H1 (cell line): ENCODE results near the gene NR0B2. TPM values are rescaled to one million over a fixed set of nuclear protein-coding genes. Genes with fewer than 3 reads are reported as not detected.

Experiments used
- CTCF ChIA-PET: fragments of 300-600 bp; sonication (Branson Sonifier 250); formaldehyde crosslinking; loops from one replicate; lab custom pipeline; 2021; ENCODE audit not compliant: partially characterized antibody; lab: Charles Lee
- POLR2A ChIA-PET: fragments of 300-600 bp; sonication (Branson Sonifier 250); formaldehyde crosslinking; loops from one replicate; lab custom pipeline; 2021; ENCODE audit warnings: inconsistent platforms; ENCODE audit not compliant: partially characterized antibody; lab: Charles Lee
- DNase-seq, 2 experiments: peaks; one replicate each; pipeline versions ENCODE4 v3.0.0 to v3.0.0-alpha.2; 2010 to 2022; ENCODE audit warnings: low spot score in 2 of 2, low read depth in 1 of 2, mixed read lengths in 1 of 2
- FAIRE-seq: peaks from 2 replicates; lab custom pipeline; 2011; peaks lifted over from hg19 to GRCh38; lab: Jason Lieb, UNC
- H2AFZ ChIP-seq: 2 replicates; pipeline ENCODE4 v1.8.1; 2012; ENCODE audit warnings: low read length, inconsistent platforms
- H2AK5ac ChIP-seq: 2 replicates; pipeline ENCODE4 v1.6.1; 2013; ENCODE audit warnings: low read depth, low read length
- H2BK120ac ChIP-seq: replicated peaks from 2 replicates; pipeline ENCODE3; 2013; ENCODE audit warnings: low read depth, low read length, inconsistent platforms
- H2BK12ac ChIP-seq: 2 replicates; pipeline ENCODE4 v1.6.1; 2013; ENCODE audit warnings: low read depth, low read length
- H2BK15ac ChIP-seq: 2 replicates; pipeline ENCODE4 v1.6.1; 2013; ENCODE audit warnings: low read length
- H2BK20ac ChIP-seq: 2 replicates; pipeline ENCODE4 v1.6.1; 2013; ENCODE audit warnings: low read length
- H2BK5ac ChIP-seq: 2 replicates; pipeline ENCODE4 v1.6.1; 2013; ENCODE audit warnings: low read depth, low read length
- H3K14ac ChIP-seq: 2 replicates; pipeline ENCODE4 v1.6.1; 2013; ENCODE audit warnings: inconsistent platforms; ENCODE audit not compliant: insufficient read length
- H3K18ac ChIP-seq: 2 replicates; pipeline ENCODE4 v1.6.1; 2013; ENCODE audit warnings: low read length; ENCODE audit errors: extremely low read depth
- H3K23ac ChIP-seq: 2 replicates; pipeline ENCODE4 v1.6.1; 2013; ENCODE audit warnings: inconsistent platforms; ENCODE audit not compliant: insufficient read length
- H3K23me2 ChIP-seq: 2 replicates; pipeline ENCODE4 v1.6.1; 2013; ENCODE audit warnings: low read depth, low read length
- H3K27ac ChIP-seq: 2 replicates; pipeline ENCODE4 v1.6.1; 2011; ENCODE audit warnings: low read depth, low read length, inconsistent platforms
- H3K27me3 ChIP-seq, 4 experiments: replicated peaks in 1 of 4; 1 replicate in 1 of 4; 2 replicates in 3 of 4; pipeline versions ENCODE4 v1.6.1 to v1.8.1; 2011 to 2013; ENCODE audit warnings: low read length in 3 of 4, mild to moderate bottlenecking in 3 of 4, inconsistent platforms in 2 of 4, mixed read lengths in 2 of 4, moderate library complexity in 1 of 4; ENCODE audit not compliant: control insufficient read depth in 3 of 4, insufficient read depth in 3 of 4; ENCODE audit errors: extremely low read depth in 1 of 4
- H3K36me3 ChIP-seq, 4 experiments: 2 replicates each; pipeline versions ENCODE4 v1.6.1 to v1.8.1; 2011 to 2013; ENCODE audit warnings: mild to moderate bottlenecking in 4 of 4, low read length in 3 of 4, moderate library complexity in 2 of 4, control low read depth in 1 of 4, inconsistent platforms in 1 of 4; ENCODE audit not compliant: insufficient read depth in 4 of 4, control insufficient read depth in 2 of 4
- H3K4ac ChIP-seq: replicated peaks from 2 replicates; pipeline ENCODE3; 2013; ENCODE audit warnings: low read length, low read depth, mixed read lengths, inconsistent platforms; ENCODE audit not compliant: insufficient read length
- H3K4me1 ChIP-seq, 4 experiments: replicated peaks in 1 of 4; 1 replicate in 1 of 4; 2 replicates in 3 of 4; pipeline versions ENCODE4 v1.6.1 to v1.8.1; 2011 to 2013; ENCODE audit warnings: low read length in 3 of 4, inconsistent platforms in 2 of 4, mixed read lengths in 1 of 4; ENCODE audit not compliant: insufficient read depth in 4 of 4, control insufficient read depth in 3 of 4
- H3K4me2 ChIP-seq, 2 experiments: 2 replicates each; pipeline versions ENCODE4 v1.6.1 to v1.8.1; 2011 to 2013; ENCODE audit warnings: low read depth in 2 of 2, low read length in 2 of 2, control low read depth in 1 of 2, inconsistent platforms in 1 of 2, mild to moderate bottlenecking in 1 of 2; ENCODE audit not compliant: insufficient read depth in 1 of 2
- H3K4me3 ChIP-seq, 4 experiments: fragments of 200-600, 300-600 bp in 1 of 4; sonication (generic), shearing (Covaris generic), sonication (Bioruptor Twin) in 1 of 4; 2 replicates each; pipeline versions ENCODE4 v1.5.1 to v1.8.1; 2011 to 2016; ENCODE audit warnings: low read length in 4 of 4, low read depth in 3 of 4, control low read depth in 2 of 4, inconsistent platforms in 2 of 4, mild to moderate bottlenecking in 2 of 4, mixed read lengths in 1 of 4, moderate library complexity in 1 of 4; ENCODE audit not compliant: insufficient read depth in 2 of 4; ENCODE audit errors: extremely low read depth in 1 of 4
- H3K56ac ChIP-seq: replicated peaks from 2 replicates; pipeline ENCODE3; 2013; ENCODE audit warnings: low read depth, mild to moderate bottlenecking, mixed read lengths, low read length, inconsistent platforms; ENCODE audit not compliant: insufficient read length
- H3K79me1 ChIP-seq: 2 replicates; pipeline ENCODE4 v1.6.1; 2013; ENCODE audit warnings: low read depth, low read length, control low read depth
- H3K79me2 ChIP-seq, 2 experiments: 2 replicates each; pipeline versions ENCODE4 v1.6.1 to v1.8.1; 2012 to 2013; ENCODE audit warnings: low read length in 2 of 2, mild to moderate bottlenecking in 2 of 2, inconsistent platforms in 1 of 2; ENCODE audit not compliant: insufficient read depth in 2 of 2, control insufficient read depth in 1 of 2
- H3K9ac ChIP-seq, 4 experiments: replicated peaks in 1 of 4; 1 replicate in 1 of 4; 2 replicates in 3 of 4; pipeline versions ENCODE4 v1.6.1 to v1.8.1; 2011 to 2013; ENCODE audit warnings: low read depth in 3 of 4, low read length in 3 of 4, control low read depth in 2 of 4, mild to moderate bottlenecking in 2 of 4, moderate library complexity in 2 of 4, inconsistent platforms in 1 of 4; ENCODE audit errors: extremely low read depth in 1 of 4
- H3K9me3 ChIP-seq, 2 experiments: 2 replicates each; pipeline versions ENCODE4 v1.6.1 to v1.8.1; 2012 to 2013; ENCODE audit warnings: mild to moderate bottlenecking in 2 of 2, moderate library complexity in 2 of 2, control low read depth in 1 of 2, inconsistent platforms in 1 of 2, low read depth in 1 of 2, low read length in 1 of 2, mixed read lengths in 1 of 2; ENCODE audit not compliant: insufficient read depth in 2 of 2
- H4K20me1 ChIP-seq, 2 experiments: replicated peaks in 1 of 2; 2 replicates each; pipeline versions ENCODE3 to v1.8.1; 2011 to 2013; ENCODE audit warnings: inconsistent platforms in 2 of 2, low read length in 2 of 2, mild to moderate bottlenecking in 1 of 2; ENCODE audit not compliant: insufficient read depth in 2 of 2, control insufficient read depth in 1 of 2
- H4K5ac ChIP-seq: 2 replicates; pipeline ENCODE4 v1.6.1; 2013; ENCODE audit warnings: low read length, low read depth, mixed read lengths, inconsistent platforms; ENCODE audit not compliant: insufficient read length
- H4K8ac ChIP-seq: 2 replicates; pipeline ENCODE4 v1.8.0; 2013; ENCODE audit warnings: mild to moderate bottlenecking, moderate library complexity, low read length, inconsistent platforms; ENCODE audit not compliant: insufficient read depth; ENCODE audit errors: extremely low read depth
- H4K91ac ChIP-seq: replicated peaks from 2 replicates; pipeline ENCODE3; 2013; ENCODE audit warnings: low read length, mixed read lengths, inconsistent platforms; ENCODE audit not compliant: insufficient read length
- CHD2 ChIP-seq: IDR thresholded peaks from 2 replicates; pipeline ENCODE4 v1.6.1; 2012; ENCODE audit warnings: low read length, improper control_type of control experiment
- CTBP2 ChIP-seq: IDR thresholded peaks from 2 replicates; pipeline ENCODE4 v1.7.0; 2011; ENCODE audit warnings: borderline replicate concordance, mild to moderate bottlenecking, moderate library complexity, mixed read lengths, low read length; ENCODE audit not compliant: insufficient read depth, insufficient read length
- SIRT6 ChIP-seq: IDR thresholded peaks from one replicate; pipeline ENCODE4 v1.7.1; 2012; ENCODE audit warnings: low read length, inconsistent platforms
- TCF12 ChIP-seq: IDR thresholded peaks from 2 replicates; pipeline ENCODE4 v1.6.1; 2011; ENCODE audit warnings: low read depth, mild to moderate bottlenecking, low read length
- WGBS, 2 experiments: shearing (Covaris generic) in 1 of 2; methylation state at CpG; one replicate each; pipeline versions ENCODE4 v1.1.6 to v1.1.7; 2013 to 2015; ENCODE audit warnings: low lambda C conversion rate in 2 of 2, mixed read lengths in 2 of 2, inconsistent platforms in 1 of 2, low coverage in 1 of 2, missing lambda C conversion rate in 1 of 2; ENCODE audit not compliant: insufficient replicate concordance in 2 of 2, insufficient coverage in 1 of 2, insufficient read length in 1 of 2; ENCODE audit errors: extremely low coverage in 1 of 2, missing lambda C conversion rate in 1 of 2; 5-methylcytosine and 5-hydroxymethylcytosine counted together
- polyA plus RNA-seq, 7 experiments: library from polyadenylated mRNA; depleted of rRNA in 3 of 7; stranded (reverse) in 5 of 7; unstranded in 2 of 7; fragments of >200 nt in 5 of 7; fragments of 200-250 nt in 2 of 7; gene quantifications; 1 replicate in 5 of 7; 2 replicates in 1 of 7; 4 replicates in 1 of 7; pipeline versions ENCODE4 v1.2.1 to v1.2.3, GENCODE V29; 2011 to 2013; ENCODE audit warnings: missing spikeins in 2 of 7, mixed read lengths in 2 of 7
- total RNA-seq: library from RNA; stranded (reverse); fragmentation: NEBNext Ultra II Directional; extraction: Animal tissue kit (Norgen Biotek cat#: 25700); gene quantifications from 2 replicates; pipeline ENCODE4 v1.2.1, GENCODE V29; 2021

Gene NR0B2
- total and polyA plus RNA-seq, 2 of the 8 experiments (the other 6 are each of a cell fraction or from before 2014, with no cell fraction given): not detected

GRCh38 chr1:26911399-26912146, 2.2 kb downstream of the NR0B2 start:
- no peak overlapping the region for H4K91ac ChIP-seq
- 82% methylated on average over 8 of the region's 8 CpGs; no CpG with 5 or more reads in 1 of the 2 experiments for WGBS, 2 experiments
- H3K23ac ChIP-seq: no peak overlapping the region
- no peaks in the 10 kb centered on the region for H3K36me3 ChIP-seq
- peaks cover 0 to 2% (median 0%) of the 10 kb centered on the region in 4 experiments; a peak in 2 of 7 replicates for H3K27me3 ChIP-seq
- no peak overlapping the region for H2BK12ac ChIP-seq
- H2BK15ac ChIP-seq: no peak overlapping the region
- no peak for FAIRE-seq
- no peak overlapping the region for H3K27ac ChIP-seq
- H3K79me2 ChIP-seq: no peaks in the 10 kb centered on the region
- H3K9ac ChIP-seq: no peak overlapping the region
- H2BK5ac ChIP-seq: no peak overlapping the region
- H4K20me1 ChIP-seq: peaks cover 0 to 2% of the 10 kb centered on the region in 2 experiments
- no peak overlapping the region for H3K4ac ChIP-seq
- no peak overlapping the region for H2AK5ac ChIP-seq
- no peaks in the 10 kb centered on the region for H3K4me1 ChIP-seq
- TF ChIP-seq CTBP2 (no peak), SIRT6 (no peak), CHD2 (no peak), TCF12 (no peak)
- TF ChIP-seq, all 59 proteins: peak for 0
- H2BK20ac ChIP-seq: no peak overlapping the region
- no peak overlapping the region for H2AFZ ChIP-seq
- no peak overlapping the region for H4K8ac ChIP-seq
- ChIA-PET CTCF (interaction anchor here (1.4 kb wide), 1 partner anchor 52 kb away, joined by 3 read pairs; no protein-coding TSS in a partner anchor), POLR2A (no interaction called here)
- H3K9me3 ChIP-seq: no peaks in the 10 kb centered on the region
- no peak for DNase-seq
- no peaks in the 10 kb centered on the region for H3K23me2 ChIP-seq
- H3K79me1 ChIP-seq: no peaks in the 10 kb centered on the region
- no peak overlapping the region for H4K5ac ChIP-seq
- no peak overlapping the region for H2BK120ac ChIP-seq
- no peak overlapping the region for H3K56ac ChIP-seq
- no peak overlapping the region for H3K4me3 ChIP-seq
- no peak overlapping the region for H3K18ac ChIP-seq
- no peak overlapping the region for H3K4me2 ChIP-seq
- no peak overlapping the region for H3K14ac ChIP-seq
